KMS-11 (cell line): Measurements from ENCODE around the gene FOXJ3.

Experiments used
- H2AFZ ChIP-seq: fragments of 200-600 bp; sonication (generic); 2 replicates; pipeline ENCODE4 v1.6.1; 2016; ENCODE audit warnings: antibody characterized with exemption, mixed run types, low read depth
- H3K27ac ChIP-seq: fragments of 200-600 bp; sonication (generic); 2 replicates; pipeline ENCODE4 v1.6.1; 2016; ENCODE audit warnings: mild to moderate bottlenecking, mixed run types
- H3K27me3 ChIP-seq: fragments of 200-600 bp; sonication (generic); 2 replicates; pipeline ENCODE4 v1.6.1; 2017; ENCODE audit warnings: mild to moderate bottlenecking, low read depth, mixed run types, moderate library complexity; ENCODE audit not compliant: insufficient read depth
- H3K36me3 ChIP-seq: fragments of 200-600 bp; sonication (generic); 2 replicates; pipeline ENCODE4 v1.6.1; 2017; ENCODE audit warnings: mild to moderate bottlenecking, mixed run types; ENCODE audit not compliant: insufficient read depth
- H3K4me1 ChIP-seq: fragments of 200-600 bp; sonication (generic); 2 replicates; pipeline ENCODE4 v1.6.1; 2016; ENCODE audit warnings: mild to moderate bottlenecking, low read depth, mixed run types; ENCODE audit not compliant: poor library complexity, severe bottlenecking
- H3K4me2 ChIP-seq: fragments of 200-600 bp; sonication (generic); 2 replicates; pipeline ENCODE4 v1.7.0; 2016; ENCODE audit warnings: mild to moderate bottlenecking, mixed run types
- H3K4me3 ChIP-seq: fragments of 200-600 bp; sonication (generic); IDR thresholded peaks from 2 replicates; pipeline ENCODE4 v1.6.1; 2017; ENCODE audit warnings: low read depth, low read length, mixed read lengths; ENCODE audit not compliant: insufficient read depth
- H3K79me2 ChIP-seq: fragments of 200-600 bp; sonication (generic); 2 replicates; pipeline ENCODE4 v1.6.1; 2016; ENCODE audit warnings: low read depth, mixed run types; ENCODE audit not compliant: insufficient read depth
- H3K9ac ChIP-seq: fragments of 200-600 bp; sonication (generic); 2 replicates; pipeline ENCODE4 v1.6.1; 2016; ENCODE audit warnings: mild to moderate bottlenecking, mixed run types
- H4K20me1 ChIP-seq: fragments of 200-600 bp; sonication (generic); 2 replicates; pipeline ENCODE4 v1.6.1; 2016; ENCODE audit warnings: mild to moderate bottlenecking, mixed run types; ENCODE audit not compliant: insufficient read depth
- CTCF ChIP-seq: fragments of 200-600 bp; sonication (generic); conservative IDR thresholded peaks from 2 replicates; pipeline ENCODE4 v1.6.1; 2017; ENCODE audit warnings: low read depth, mild to moderate bottlenecking, antibody characterized with exemption, low read length, moderate library complexity, mixed read lengths

The FOXJ3 gene

GRCh38 chr1:42239041-42239440 is 96.0 kb downstream of the FOXJ3 start:
- Histone ChIP-seq H3K79me2 (peaks cover 38% of the 10 kb centered on the region), H3K4me3 (no peak overlapping the region), H3K36me3 (0 out of 2 replicates have a peak, but pooled peaks cover 3% of the 10 kb centered on the region)

GRCh38 chr1:42231253-42231652 is 103.8 kb downstream of the FOXJ3 start:
- Histone ChIP-seq H4K20me1 (no peaks in the 10 kb centered on the region), H3K79me2 (peaks cover 16% of the 10 kb centered on the region), H3K27ac (no peak overlapping the region), H2AFZ (no peak overlapping the region), H3K9ac (no peak overlapping the region), H3K4me3 (no peak overlapping the region), H3K4me1 (no peaks in the 10 kb centered on the region), H3K27me3 (no peaks in the 10 kb centered on the region), H3K4me2 (no peak overlapping the region), H3K36me3 (no peaks in the 10 kb centered on the region)
- TF ChIP-seq CTCF, result no peak

More at GRCh38 chr1:42239041-42239440, 96.0 kb downstream of the FOXJ3 start:
- no peak overlapping the region for H3K4me2 ChIP-seq
- TF ChIP-seq CTCF, result no peak
- H3K9ac ChIP-seq, result no peak overlapping the region
- H4K20me1 ChIP-seq, result no peaks in the 10 kb centered on the region; the same call in 1 of the 2 replicates
- no peak overlapping the region for H3K27ac ChIP-seq
- no peaks in the 10 kb centered on the region for H3K27me3 ChIP-seq
- no peak overlapping the region for H2AFZ ChIP-seq
- H3K4me1 ChIP-seq, result peaks cover 22% of the 10 kb centered on the region

- no peaks in the 10 kb centered on the region for H3K27me3 ChIP-seq
- 0 out of 2 replicates have a peak, but pooled peaks cover 3% of the 10 kb centered on the region for H4K20me1 ChIP-seq
- TF ChIP-seq CTCF, result no peak
- no peak overlapping the region for H3K4me3 ChIP-seq
- no peak overlapping the region for H3K4me2 ChIP-seq
- no peaks in the 10 kb centered on the region for H3K36me3 ChIP-seq
- H3K4me1 ChIP-seq, result no peaks in the 10 kb centered on the region
- H3K9ac ChIP-seq, result no peak overlapping the region
- no peak overlapping the region for H2AFZ ChIP-seq
- peaks cover 9% of the 10 kb centered on the region for H3K79me2 ChIP-seq
- H3K27ac ChIP-seq, result no peak overlapping the region
Measured at GRCh38 chr1:42228938-42229337, 106.1 kb downstream of the FOXJ3 start.

GRCh38 chr1:42223036-42223435 is 112.0 kb downstream of the FOXJ3 start:
- Histone ChIP-seq H3K27ac (no peak overlapping the region), H3K4me1 (no peaks in the 10 kb centered on the region), H3K4me3 (no peak overlapping the region), H3K4me2 (no peak overlapping the region), H3K9ac (no peak overlapping the region), H3K36me3 (no peaks in the 10 kb centered on the region), H2AFZ (no peak overlapping the region), H3K79me2 (no peaks in the 10 kb centered on the region), H3K27me3 (no peaks in the 10 kb centered on the region), H4K20me1 (0 out of 2 replicates have a peak, but pooled peaks cover 3% of the 10 kb centered on the region)
- TF ChIP-seq CTCF, result no peak
